AG10803 (cell line): Measurements from ENCODE around the gene SLC35B4.

ENCODE experiments used
- DNase-seq: peaks from one replicate; pipeline ENCODE4 v3.0.0; 2010; ENCODE audit warnings: low read depth
- H3K4me3 ChIP-seq: 2 replicates; pipeline ENCODE4 v1.5.1; 2011; ENCODE audit warnings: mild to moderate bottlenecking, low read length, control low read depth
- TF ChIP-seq, protein P1 (sequence below): conservative IDR thresholded peaks from 2 replicates; pipeline ENCODE4 v1.5.1; 2011; ENCODE audit warnings: mild to moderate bottlenecking, low read length, control low read depth, inconsistent platforms

SLC35B4 gene

DNA sequence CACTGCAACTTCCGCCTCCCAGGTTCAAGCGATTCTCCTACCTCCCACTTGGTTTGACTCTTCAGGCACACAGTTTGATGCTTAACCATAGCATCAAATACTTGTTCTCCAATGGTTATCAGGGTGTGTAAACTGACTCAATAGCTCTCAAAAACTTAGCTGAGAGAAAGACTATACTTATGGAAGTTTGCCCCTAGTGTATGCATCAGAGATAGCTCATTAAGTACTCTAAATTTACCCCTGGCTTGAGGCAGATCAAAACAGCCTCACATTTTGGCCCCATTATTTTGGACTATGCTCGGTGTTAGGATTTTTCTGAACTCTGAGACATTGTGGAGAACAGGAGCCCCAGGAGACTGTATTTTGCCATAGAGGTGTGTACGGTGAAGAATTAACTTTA, 40.8 kb upstream of the SLC35B4 start:
- TF ChIP-seq, protein P1, sequence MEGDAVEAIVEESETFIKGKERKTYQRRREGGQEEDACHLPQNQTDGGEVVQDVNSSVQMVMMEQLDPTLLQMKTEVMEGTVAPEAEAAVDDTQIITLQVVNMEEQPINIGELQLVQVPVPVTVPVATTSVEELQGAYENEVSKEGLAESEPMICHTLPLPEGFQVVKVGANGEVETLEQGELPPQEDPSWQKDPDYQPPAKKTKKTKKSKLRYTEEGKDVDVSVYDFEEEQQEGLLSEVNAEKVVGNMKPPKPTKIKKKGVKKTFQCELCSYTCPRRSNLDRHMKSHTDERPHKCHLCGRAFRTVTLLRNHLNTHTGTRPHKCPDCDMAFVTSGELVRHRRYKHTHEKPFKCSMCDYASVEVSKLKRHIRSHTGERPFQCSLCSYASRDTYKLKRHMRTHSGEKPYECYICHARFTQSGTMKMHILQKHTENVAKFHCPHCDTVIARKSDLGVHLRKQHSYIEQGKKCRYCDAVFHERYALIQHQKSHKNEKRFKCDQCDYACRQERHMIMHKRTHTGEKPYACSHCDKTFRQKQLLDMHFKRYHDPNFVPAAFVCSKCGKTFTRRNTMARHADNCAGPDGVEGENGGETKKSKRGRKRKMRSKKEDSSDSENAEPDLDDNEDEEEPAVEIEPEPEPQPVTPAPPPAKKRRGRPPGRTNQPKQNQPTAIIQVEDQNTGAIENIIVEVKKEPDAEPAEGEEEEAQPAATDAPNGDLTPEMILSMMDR: no peak
- H3K4me3 ChIP-seq: no peak overlapping the region
- no peak for DNase-seq

DNA sequence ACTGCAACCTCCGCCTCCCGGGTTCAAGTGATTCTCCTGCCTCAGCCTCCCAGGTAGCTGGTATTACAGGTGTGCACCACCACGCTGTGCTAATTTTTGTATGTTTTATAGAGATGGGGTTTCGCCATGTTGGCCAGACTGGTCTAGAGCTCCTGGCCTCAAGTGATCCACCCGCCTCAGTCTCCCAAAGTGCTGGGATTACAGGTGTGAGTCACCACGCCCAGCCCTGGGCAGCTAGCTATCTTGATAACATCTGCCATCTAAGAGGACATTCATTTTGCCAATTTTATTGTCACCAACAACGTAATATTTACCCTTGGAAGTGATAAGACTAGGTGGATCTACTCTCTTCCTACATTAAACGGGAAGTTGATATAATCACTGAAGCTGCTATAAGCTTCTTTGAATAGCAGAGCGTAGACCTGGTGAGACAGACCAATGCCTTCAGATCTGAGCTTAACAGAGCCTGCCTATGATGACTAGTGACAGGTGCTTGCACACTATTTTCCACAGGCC, 39.7 kb upstream of the SLC35B4 start:
- H3K4me3 ChIP-seq: no peak overlapping the region
- TF ChIP-seq, protein P1: no peak
- DNase-seq: no peak

DNA sequence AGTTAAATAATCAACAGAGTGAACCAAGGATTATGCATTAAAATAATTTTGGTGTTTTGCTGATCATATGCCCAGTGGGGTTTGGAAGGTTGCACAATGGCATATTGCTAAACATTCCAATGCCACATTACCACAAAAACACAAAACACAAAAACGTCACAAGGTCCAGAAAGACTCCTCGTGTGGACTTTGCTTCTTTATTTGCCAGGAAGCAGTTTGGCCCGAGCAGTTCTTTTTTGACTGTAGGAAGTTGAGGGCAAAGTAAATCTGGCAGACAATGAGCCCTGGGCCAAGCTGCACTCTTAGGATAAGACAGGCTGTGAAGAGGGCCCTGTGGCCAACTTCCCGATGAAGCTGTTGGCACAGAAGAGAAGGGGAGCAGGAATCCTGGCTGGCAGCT, 39.2 kb upstream of the SLC35B4 start:
- no peak overlapping the region for H3K4me3 ChIP-seq
- TF ChIP-seq, protein P1: no peak
- peak; percentile 85 for DNase-seq

DNA sequence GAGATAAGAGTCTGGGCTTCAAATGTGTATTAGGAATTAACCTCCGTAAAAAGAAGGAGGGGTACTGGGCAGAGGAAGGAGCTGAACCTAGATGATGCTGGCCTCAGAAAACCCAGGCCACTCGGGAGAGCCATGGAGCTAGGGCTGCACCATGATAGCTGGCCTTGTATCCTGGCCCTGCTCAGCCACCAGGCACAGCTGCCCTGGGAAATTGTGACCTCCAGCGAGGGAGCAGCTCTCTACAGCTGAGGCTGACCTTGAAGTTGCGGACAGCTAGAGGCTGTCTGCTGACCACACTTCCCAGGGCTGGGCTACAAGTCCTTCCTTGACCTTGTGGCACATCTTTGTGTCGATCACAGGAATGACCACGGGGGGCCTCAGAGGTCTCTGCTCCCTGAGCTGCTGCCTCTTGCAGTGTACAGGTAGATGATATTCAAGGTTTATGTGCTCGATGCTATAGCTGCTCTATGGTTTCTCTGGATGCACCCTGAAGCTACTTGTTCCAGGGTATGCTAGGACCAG, 38.3 kb upstream of the SLC35B4 start:
- H3K4me3 ChIP-seq: no peak overlapping the region
- TF ChIP-seq, protein P1: no peak
- no peak for DNase-seq

DNA sequence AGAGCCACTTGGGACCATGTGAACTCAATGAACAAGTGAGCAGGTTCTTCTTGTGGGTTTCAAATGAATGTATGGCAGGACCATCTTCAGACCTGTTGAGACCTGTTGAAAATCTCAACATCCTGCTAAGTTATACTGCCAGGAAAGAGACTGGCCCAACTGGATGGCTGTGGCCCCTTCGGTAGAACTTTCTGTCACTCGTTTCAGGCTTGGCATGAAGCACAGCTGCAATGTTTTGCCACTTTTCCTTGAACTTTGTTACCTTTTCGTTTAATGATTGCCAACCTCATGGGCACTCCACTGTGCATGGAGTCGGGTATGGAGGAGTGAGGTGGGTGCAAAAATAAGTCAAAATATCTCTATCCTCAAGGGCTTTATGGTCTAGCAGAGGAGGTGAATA, 36.7 kb upstream of the SLC35B4 start:
- TF ChIP-seq, protein P1: no peak
- H3K4me3 ChIP-seq: no peak overlapping the region
- no peak for DNase-seq

DNA sequence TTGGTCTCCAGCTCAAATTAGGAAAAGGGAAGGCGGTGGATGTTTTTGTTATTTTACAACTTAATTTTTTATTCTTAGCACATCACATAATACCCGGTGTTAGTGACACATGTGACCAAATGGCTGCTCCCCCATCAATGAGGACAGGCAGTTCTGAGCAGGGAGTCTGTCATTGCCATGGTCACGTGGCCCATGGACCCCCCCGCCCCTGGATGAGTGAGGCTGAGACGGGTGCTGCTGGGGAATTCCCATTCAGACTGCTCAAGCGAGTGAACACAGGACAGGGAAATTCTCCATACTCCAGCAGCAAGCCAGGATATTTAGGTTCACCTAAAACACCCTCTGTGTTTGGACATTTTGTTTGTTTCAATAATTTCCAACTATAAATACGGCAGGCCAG, 34.7 kb upstream of the SLC35B4 start:
- TF ChIP-seq, protein P1: no peak
- DNase-seq: no peak
- no peak overlapping the region for H3K4me3 ChIP-seq

DNA sequence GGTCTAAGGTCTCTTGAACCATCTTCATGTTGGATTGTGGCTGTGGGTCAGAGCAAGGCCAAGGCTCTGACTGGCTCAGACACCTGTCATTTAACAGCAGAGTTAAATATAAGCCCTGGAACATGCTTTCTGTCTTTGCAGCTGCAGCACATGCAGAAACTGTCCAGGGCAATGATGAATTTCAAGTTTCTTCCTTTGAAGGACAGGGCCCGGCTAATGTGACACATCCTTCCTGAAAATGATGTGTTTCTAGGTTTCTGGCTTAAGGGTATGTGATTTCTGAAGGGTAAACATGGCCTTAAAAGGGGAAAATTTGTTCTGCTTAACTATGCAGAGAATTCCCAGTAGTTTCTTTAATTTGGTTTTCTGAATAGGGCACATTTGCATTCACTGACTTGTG, 34.0 kb upstream of the SLC35B4 start:
- no peak for DNase-seq
- TF ChIP-seq, protein P1: no peak
- H3K4me3 ChIP-seq: no peak overlapping the region
